GM12874 (cell line): ENCODE measurements around the gene CCR4.

ENCODE experiments used
- CTCF ChIP-seq: IDR thresholded peaks from 2 replicates; pipeline ENCODE4 v1.5.1; 2011; ENCODE audit warnings: low read depth, mild to moderate bottlenecking, control low read depth, low read length, moderate library complexity; ENCODE audit not compliant: insufficient read depth

CCR4 gene

GRCh38 chr3:32996048-32996754, 44.8 kb downstream of the CCR4 start:
- TF ChIP-seq CTCF: no peak

- TF ChIP-seq CTCF: no peak
These were observed 45.3 kb downstream of the CCR4 start for GRCh38 chr3:32996755-32997091.

- TF ChIP-seq CTCF: no peak
These were observed 47.4 kb downstream of the CCR4 start for GRCh38 chr3:32998631-32999451.

GRCh38 chr3:33000691-33001385, 49.4 kb downstream of the CCR4 start:
- TF ChIP-seq CTCF: no peak

GRCh38 chr3:33001889-33002288, 50.4 kb downstream of the CCR4 start:
- no peak for TF ChIP-seq CTCF

GRCh38 chr3:33003308-33003707, 51.9 kb downstream of the CCR4 start:
- TF ChIP-seq CTCF: no peak

GRCh38 chr3:33004205-33004604, 52.8 kb downstream of the CCR4 start:
- TF ChIP-seq CTCF: no peak
